Activated naive CD4-positive, alpha-beta T cell treated with anti-CD3 and anti-CD28 coated beads, Interleukin-2, amount 50 U/mL, for 72 hours (primary cell): ENCODE data around the gene SLC35B2. TPM values are rescaled to one million over a fixed set of nuclear protein-coding genes. Genes with fewer than 3 reads are reported as not detected.

ENCODE experiments used
- ATAC-seq, 2 donors: fragments of 150-1000 bp; cut with Tn5 transposase; 2 replicates each; pipeline ENCODE4 v1.10.0; 2021; ENCODE audit warnings: mild to moderate bottlenecking in 2 of 2, moderate library complexity in 2 of 2
- DNase-seq, 2 donors: peaks; one replicate each; pipeline ENCODE4 v3.0.0; 2021 to 2022; ENCODE audit warnings: low spot score in 2 of 2
- H3K27ac Mint-ChIP-seq, 2 donors: one replicate each; pipeline ENCODE4 v1.8.0; 2022; ENCODE audit warnings: mild to moderate bottlenecking in 2 of 2, mixed read lengths in 2 of 2
- H3K36me3 Mint-ChIP-seq, 2 donors: one replicate each; pipeline ENCODE4 v1.8.0; 2022; ENCODE audit warnings: mixed read lengths in 2 of 2
- H3K9me3 Mint-ChIP-seq, 2 donors: one replicate each; pipeline ENCODE4 v1.8.0; 2022; ENCODE audit warnings: mixed read lengths in 2 of 2
- total RNA-seq, 2 donors: library from RNA; stranded (reverse); gene quantifications; one replicate each; pipeline ENCODE4 v1.2.3, GENCODE V29; 2022

Gene SLC35B2, protein sequence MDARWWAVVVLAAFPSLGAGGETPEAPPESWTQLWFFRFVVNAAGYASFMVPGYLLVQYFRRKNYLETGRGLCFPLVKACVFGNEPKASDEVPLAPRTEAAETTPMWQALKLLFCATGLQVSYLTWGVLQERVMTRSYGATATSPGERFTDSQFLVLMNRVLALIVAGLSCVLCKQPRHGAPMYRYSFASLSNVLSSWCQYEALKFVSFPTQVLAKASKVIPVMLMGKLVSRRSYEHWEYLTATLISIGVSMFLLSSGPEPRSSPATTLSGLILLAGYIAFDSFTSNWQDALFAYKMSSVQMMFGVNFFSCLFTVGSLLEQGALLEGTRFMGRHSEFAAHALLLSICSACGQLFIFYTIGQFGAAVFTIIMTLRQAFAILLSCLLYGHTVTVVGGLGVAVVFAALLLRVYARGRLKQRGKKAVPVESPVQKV
- 10 to 100 TPM; 18.3 to 23.8 TPM for total RNA-seq

GRCh38 chr6:44257025-44257752 is at the start of gene SLC35B2:
TSS of gene SLC35B2 (minus strand) at chr6:44257528. CDS start at chr6:44257410, 118 bp downstream.
- peak; percentile 79 to 83 for DNase-seq
- H3K9me3 Mint-ChIP-seq, result no peaks in the 10 kb centered on the region
- peak; percentile 57 to 79 for ATAC-seq
- peaks cover 31 to 37% of the 10 kb centered on the region in 2 donors for H3K36me3 Mint-ChIP-seq
- peak within 1 kb of the TSS; percentile 99 to 100 for H3K27ac Mint-ChIP-seq

- ATAC-seq (no peak), DNase-seq (no peak)
- no peaks in the 10 kb centered on the region for H3K9me3 Mint-ChIP-seq
- H3K27ac Mint-ChIP-seq, result no peak overlapping the region
- H3K36me3 Mint-ChIP-seq, result peaks cover 6 to 11% of the 10 kb centered on the region in 2 donors
These were observed 49.4 kb upstream of the SLC35B2 start for GRCh38 chr6:44306710-44307109.

- no peak for ATAC-seq
- no peak for DNase-seq
- Mint-ChIP-seq H3K36me3 (peaks cover 10 to 18% of the 10 kb centered on the region in 2 donors), H3K27ac (peak overlapping the region in 1 of 2 donors; percentile 87), H3K9me3 (no peaks in the 10 kb centered on the region)
These were observed 47.9 kb upstream of the SLC35B2 start for GRCh38 chr6:44305200-44305725.

- ATAC-seq, result peak; percentile 49 to 70
- DNase-seq, result peak in 1 of 2 donors; percentile 47
- Mint-ChIP-seq H3K9me3 (no peaks in the 10 kb centered on the region), H3K27ac (no peak overlapping the region), H3K36me3 (peaks cover 5 to 18% of the 10 kb centered on the region in 2 donors)
These were observed 47.2 kb upstream of the SLC35B2 start for GRCh38 chr6:44304282-44305199.

- H3K36me3 Mint-ChIP-seq, result peaks cover 5 to 18% of the 10 kb centered on the region in 2 donors
- H3K27ac Mint-ChIP-seq, result no peak overlapping the region
- ATAC-seq (no peak), DNase-seq (no peak)
- no peaks in the 10 kb centered on the region for H3K9me3 Mint-ChIP-seq
These were observed 46.5 kb upstream of the SLC35B2 start for GRCh38 chr6:44303842-44304241.

DNA sequence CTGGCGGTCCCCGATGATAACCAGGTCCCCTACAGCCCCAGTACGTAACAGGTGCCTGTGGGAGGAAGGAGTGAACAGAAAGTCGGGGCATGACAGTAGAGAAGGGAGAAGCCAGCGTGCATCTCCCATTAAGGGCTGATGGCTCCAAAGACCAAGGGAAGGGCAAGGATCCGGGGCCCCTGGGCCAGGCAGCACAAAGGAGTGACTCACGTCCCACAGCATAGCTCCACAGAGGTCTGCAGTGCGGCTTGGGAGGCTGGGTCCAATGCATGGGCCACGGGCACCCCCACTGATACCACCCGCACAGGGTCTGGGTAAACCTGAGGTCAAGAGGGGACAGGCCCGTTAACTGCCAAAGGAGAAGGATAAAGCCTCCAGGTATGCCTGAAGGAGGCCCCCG is 45.5 kb upstream of the SLC35B2 start:
- Mint-ChIP-seq H3K36me3 (peaks cover 5 to 18% of the 10 kb centered on the region in 2 donors), H3K27ac (no peak overlapping the region), H3K9me3 (no peaks in the 10 kb centered on the region)
- DNase-seq (no peak), ATAC-seq (no peak)

DNA sequence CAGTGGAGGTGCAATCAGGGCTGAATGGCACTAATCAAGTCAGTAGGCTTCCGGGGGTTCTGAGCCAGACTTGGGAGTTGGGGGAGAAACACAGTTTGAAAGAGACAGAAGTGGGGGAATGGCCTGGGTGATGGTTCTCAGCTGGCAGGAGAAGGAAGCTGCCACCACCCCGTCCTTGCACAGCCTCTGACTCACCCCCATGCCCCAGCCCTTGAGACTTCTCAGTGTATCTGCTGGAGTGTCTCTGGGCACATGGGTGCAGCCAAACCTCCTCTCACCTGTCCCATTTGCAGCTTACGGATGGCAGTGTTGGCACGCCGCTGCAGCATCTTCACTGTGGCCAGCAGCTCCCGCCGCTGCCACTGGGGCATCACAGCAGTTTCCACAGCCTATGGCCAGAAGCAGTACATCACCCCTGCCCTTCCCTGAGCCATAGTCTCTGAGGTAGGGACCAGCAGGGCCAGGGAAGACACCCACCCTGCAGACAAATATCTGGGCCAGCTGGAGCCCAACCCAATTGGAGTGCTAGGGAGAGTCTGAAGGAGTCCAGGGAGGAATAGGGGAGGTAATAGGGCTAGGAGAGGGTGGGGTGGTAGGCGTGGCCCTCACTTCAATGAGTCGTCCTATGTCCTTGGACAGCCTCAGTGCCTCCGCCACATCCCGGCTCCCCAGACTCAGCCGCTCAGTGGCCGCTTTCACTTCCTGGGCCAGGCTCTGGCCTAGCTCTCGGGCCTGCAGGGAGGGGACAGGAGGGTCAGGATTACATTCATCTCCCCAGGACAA is 44.6 kb upstream of the SLC35B2 start:
- no peak for DNase-seq
- ATAC-seq, result no peak
- no peaks in the 10 kb centered on the region for H3K9me3 Mint-ChIP-seq
- H3K27ac Mint-ChIP-seq, result peak overlapping the region in 1 of 2 donors; percentile 15
- peaks cover 5 to 18% of the 10 kb centered on the region in 2 donors for H3K36me3 Mint-ChIP-seq

DNA sequence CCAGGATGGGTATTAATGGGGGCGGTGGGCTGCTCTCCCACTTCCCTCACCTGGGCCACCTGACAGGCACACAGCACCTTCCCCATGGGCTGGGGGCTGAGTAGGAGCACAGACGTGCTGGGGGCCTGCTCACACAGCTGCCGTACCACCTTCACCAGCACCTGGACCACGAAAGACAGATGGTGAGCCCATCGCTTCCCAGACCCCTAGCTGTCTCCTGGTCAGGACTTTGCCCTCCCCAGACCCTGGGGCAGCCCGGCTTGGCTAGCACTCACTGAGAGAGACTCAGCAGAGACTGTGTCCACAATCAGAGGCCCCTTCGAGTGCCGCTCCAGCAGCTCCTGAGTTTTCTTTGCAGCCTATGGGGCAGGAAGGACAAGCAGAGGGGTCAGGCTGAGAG is 43.8 kb upstream of the SLC35B2 start:
- DNase-seq, result no peak
- Mint-ChIP-seq H3K36me3 (peaks cover 5 to 18% of the 10 kb centered on the region in 2 donors), H3K9me3 (no peaks in the 10 kb centered on the region), H3K27ac (peak overlapping the region in 1 of 2 donors; percentile 26)
- no peak for ATAC-seq

DNA sequence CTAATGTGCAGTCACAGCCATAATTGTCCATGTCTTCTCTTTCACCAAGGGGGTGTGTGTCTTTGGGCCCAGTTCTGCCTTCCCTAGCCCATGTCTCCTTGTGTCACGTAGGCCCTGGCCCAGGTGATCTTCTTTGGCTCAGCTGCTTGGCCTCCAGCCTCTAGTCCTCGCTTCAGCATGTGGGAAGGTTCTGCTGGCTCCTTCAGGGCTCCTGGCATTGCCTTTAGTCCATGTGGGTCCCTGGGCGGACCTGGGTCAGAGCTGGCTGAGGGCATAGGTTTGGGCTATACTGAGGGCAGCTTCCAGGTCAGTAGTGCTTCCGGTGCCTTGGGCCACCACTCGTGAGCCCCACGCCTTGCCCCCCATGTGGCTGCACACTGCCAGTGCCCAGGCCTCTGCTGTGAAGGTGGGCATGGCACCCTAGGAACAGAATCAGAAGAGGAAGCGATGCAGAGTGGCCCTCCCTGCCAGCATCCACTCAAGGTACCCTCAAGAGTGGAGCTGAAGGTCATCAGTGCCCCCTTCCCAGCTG is 43.0 kb upstream of the SLC35B2 start:
- Mint-ChIP-seq H3K36me3 (peaks cover 5 to 11% of the 10 kb centered on the region in 2 donors), H3K9me3 (no peaks in the 10 kb centered on the region), H3K27ac (peak overlapping the region in 1 of 2 donors; percentile 26)
- ATAC-seq (no peak), DNase-seq (no peak)

GRCh38 chr6:44298864-44299263 is 41.5 kb upstream of the SLC35B2 start:
- Mint-ChIP-seq H3K36me3 (peaks cover 5 to 11% of the 10 kb centered on the region in 2 donors), H3K27ac (no peak overlapping the region), H3K9me3 (no peaks in the 10 kb centered on the region)
- no peak for DNase-seq
- no peak for ATAC-seq

DNA sequence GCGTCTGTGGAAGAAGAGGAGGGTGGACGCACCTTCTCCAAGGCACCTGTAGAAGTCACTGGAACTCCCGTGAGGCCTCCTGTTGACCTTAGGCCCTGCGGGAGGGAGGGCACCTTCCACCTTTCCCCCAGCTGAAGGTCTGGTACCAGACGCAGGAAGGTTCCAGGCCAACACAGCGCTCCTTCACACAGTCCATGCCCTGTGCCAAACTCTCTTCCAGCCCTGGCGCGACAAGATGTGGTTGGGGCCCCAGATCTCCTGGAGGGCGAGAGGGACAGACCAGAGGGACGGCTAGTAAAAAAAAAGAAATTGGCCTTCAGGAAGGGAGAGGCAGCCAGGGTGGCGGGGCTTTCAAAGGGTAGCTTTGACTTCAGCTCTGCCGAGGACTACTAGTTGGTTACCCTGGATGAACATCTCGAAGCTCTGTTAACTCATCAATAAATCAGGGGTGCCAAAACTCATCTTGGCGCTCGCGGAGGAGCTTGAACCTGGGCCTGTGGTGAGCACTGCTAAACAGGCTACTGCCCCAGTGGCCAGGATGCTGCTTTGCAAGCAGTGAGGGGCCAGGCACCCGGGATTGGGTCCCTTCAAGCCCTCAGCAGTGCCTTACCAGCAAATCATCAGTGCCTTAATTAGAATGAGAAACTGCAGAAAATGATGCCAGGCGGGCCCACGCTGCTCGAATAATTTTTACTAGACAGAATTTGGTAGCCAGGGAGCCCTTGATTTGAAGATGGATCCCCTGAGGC is 40.9 kb upstream of the SLC35B2 start:
- Mint-ChIP-seq H3K36me3 (peaks cover 5 to 11% of the 10 kb centered on the region in 2 donors), H3K27ac (no peak overlapping the region), H3K9me3 (no peaks in the 10 kb centered on the region)
- ATAC-seq (no peak), DNase-seq (no peak)

DNA sequence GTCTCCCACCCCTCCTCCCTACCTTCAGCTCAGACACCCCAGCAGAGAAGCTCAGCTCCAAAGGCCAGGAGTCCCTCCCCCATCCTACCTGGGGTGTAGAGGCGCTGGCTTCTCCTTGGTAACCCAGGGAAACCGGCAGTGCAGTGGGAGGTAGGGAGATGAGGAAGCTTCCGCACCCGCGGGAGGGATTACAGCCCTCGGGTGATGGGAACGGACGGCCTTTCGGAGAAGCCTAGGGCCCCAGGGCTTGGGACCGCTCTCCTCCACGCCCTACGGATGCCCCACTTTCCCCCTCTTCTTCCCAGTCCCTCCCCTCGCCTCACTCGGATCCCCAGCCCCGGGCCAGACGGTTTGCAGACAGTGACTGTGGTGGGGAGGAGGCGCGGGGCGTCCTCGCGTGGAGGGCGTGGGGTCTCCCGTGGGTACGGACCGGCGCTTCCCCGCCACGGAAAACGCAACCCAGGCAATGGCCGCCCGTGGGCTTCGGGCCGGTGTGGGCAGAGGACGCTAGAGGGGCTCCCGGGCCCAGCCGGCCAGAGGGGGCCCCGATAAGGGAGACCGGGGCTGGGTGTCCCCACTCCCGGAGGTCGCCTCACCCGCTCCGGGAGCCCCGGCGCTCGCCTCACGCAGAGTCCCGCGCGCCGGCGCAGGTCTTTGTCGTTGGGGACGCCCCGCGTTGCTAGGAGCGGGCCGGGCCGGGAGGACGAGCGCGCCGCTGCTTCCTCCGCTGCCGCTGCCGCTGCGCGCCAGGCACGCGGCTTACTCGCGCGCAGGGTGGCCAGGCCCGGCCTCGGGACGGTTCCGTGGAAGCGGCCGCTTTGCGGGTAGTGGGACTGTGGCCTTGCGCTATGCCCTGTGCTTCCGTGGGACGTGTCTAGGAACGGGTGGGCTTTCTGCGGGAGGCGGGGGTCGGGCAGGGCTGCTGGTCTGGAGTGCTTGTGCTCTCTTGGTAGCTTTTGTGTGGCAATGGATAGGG is 40.0 kb upstream of the SLC35B2 start:
- H3K36me3 Mint-ChIP-seq, result peaks cover 5 to 11% of the 10 kb centered on the region in 2 donors
- no peaks in the 10 kb centered on the region for H3K9me3 Mint-ChIP-seq
- DNase-seq (peak in 1 of 2 donors; percentile 56), ATAC-seq (peak; percentile 75 to 80)
- no peak overlapping the region for H3K27ac Mint-ChIP-seq

- DNase-seq, result no peak
- ATAC-seq, result no peak
- Mint-ChIP-seq H3K9me3 (no peaks in the 10 kb centered on the region), H3K36me3 (peaks cover 0 to 1% of the 10 kb centered on the region in 2 donors), H3K27ac (no peak overlapping the region)
These were observed 37.8 kb upstream of the SLC35B2 start for GRCh38 chr6:44294832-44295791.
